Measurements from ENCODE around the gene ENGASE.

The ENGASE gene

GRCh38 chr17:79033741-79034501 lies 40.7 kb upstream of the ENGASE start:
- H3K56ac ChIP-seq (ENCODE audit: low read length) = no peak overlapping the region
- no peaks in the 10 kb centered on the region for H3K36me3 ChIP-seq (ENCODE audit: control insufficient read depth, insufficient read depth, low read length)
- H3K79me2 ChIP-seq (ENCODE audit: control insufficient read depth, insufficient read depth, low read length) = no peaks in the 10 kb centered on the region
- no peak overlapping the region for H2BK15ac ChIP-seq (replicated peaks; ENCODE audit: low read depth)
- no peaks in the 10 kb centered on the region for H3K79me1 ChIP-seq (ENCODE audit: low read length)
- H4K8ac ChIP-seq (ENCODE audit: low read depth, low read length) = no peak overlapping the region
- DNase-seq = no peak
- no peaks in the 10 kb centered on the region for H3K27me3 ChIP-seq (ENCODE audit: insufficient read depth, low read length, poor library complexity)
- H2AK5ac ChIP-seq (ENCODE audit: low read length) = no peak overlapping the region
- H3K23ac ChIP-seq (ENCODE audit: low read length) = no peak overlapping the region
- H3K18ac ChIP-seq (ENCODE audit: low read length) = no peak overlapping the region
- H3K27ac ChIP-seq (ENCODE audit: low read depth, low read length) = no peak overlapping the region
- no peak overlapping the region for H3K4me3 ChIP-seq (ENCODE audit: low read length)
- H4K5ac ChIP-seq (ENCODE audit: low read length) = no peak overlapping the region
- no peaks in the 10 kb centered on the region for H3K4me1 ChIP-seq (ENCODE audit: control insufficient read depth, low read depth, low read length)
- no peak overlapping the region for H2BK120ac ChIP-seq (ENCODE audit: low read depth, low read length)
- no CpG with 5 or more reads among the region's 28 CpGs for WGBS (ENCODE audit: extremely low coverage, insufficient coverage, low lambda C conversion rate)
- no peak overlapping the region for H3K4me2 ChIP-seq (ENCODE audit: low read length)
- H3K4ac ChIP-seq (ENCODE audit: low read depth, low read length) = no peak overlapping the region
- H2BK5ac ChIP-seq (ENCODE audit: low read length) = no peak overlapping the region
- no peak overlapping the region for H3K9ac ChIP-seq (ENCODE audit: low read length)

- Histone ChIP-seq H3K18ac (ENCODE audit: low read length) (no peak overlapping the region), H3K4me3 (ENCODE audit: low read length) (no peak overlapping the region), H3K56ac (ENCODE audit: low read length) (no peak overlapping the region), H3K79me1 (ENCODE audit: low read length) (no peaks in the 10 kb centered on the region), H3K36me3 (ENCODE audit: control insufficient read depth, insufficient read depth, low read length) (no peaks in the 10 kb centered on the region), H3K4me1 (ENCODE audit: control insufficient read depth, low read depth, low read length) (no peaks in the 10 kb centered on the region), H2BK5ac (ENCODE audit: low read length) (no peak overlapping the region), H2BK15ac (replicated peaks; ENCODE audit: low read depth) (no peak overlapping the region), H3K23ac (ENCODE audit: low read length) (no peak overlapping the region), H3K27me3 (ENCODE audit: insufficient read depth, low read length, poor library complexity) (no peaks in the 10 kb centered on the region), H2AK5ac (ENCODE audit: low read length) (no peak overlapping the region), H4K8ac (ENCODE audit: low read depth, low read length) (no peak overlapping the region), H3K27ac (ENCODE audit: low read depth, low read length) (no peak overlapping the region), H3K4ac (ENCODE audit: low read depth, low read length) (no peak overlapping the region), H3K4me2 (ENCODE audit: low read length) (no peak overlapping the region), H3K9ac (ENCODE audit: low read length) (no peak overlapping the region), H3K79me2 (ENCODE audit: control insufficient read depth, insufficient read depth, low read length) (no peaks in the 10 kb centered on the region), H2BK120ac (ENCODE audit: low read depth, low read length) (no peak overlapping the region), H4K5ac (ENCODE audit: low read length) (no peak overlapping the region)
- WGBS (ENCODE audit: extremely low coverage, insufficient coverage, low lambda C conversion rate) = no CpG with 5 or more reads among the region's 8 CpGs
- no peak for DNase-seq
These were observed 39.6 kb upstream of the ENGASE start for GRCh38 chr17:79034931-79035485.

DNA sequence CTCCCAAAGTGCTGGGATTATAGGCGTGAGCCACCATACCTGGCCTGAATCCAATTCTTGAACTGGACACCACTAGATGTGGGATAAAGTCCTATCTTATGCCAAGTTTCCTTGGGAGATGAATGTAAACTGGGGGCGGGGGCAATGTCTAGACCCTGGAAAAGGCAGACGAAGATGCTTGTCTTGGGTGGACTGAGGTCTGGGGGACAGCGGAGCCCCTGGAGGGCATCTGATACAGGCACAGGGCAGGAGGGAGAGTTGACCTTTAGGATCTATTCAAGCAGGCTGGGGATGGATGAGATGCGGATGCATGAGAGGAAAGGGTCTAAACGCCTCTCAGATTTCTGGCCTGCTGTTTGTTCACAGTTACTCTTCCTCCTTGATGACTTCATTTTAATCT lies 38.9 kb upstream of the ENGASE start:
- H2BK15ac ChIP-seq (replicated peaks; ENCODE audit: low read depth) = no peak overlapping the region
- H3K79me1 ChIP-seq (ENCODE audit: low read length) = no peaks in the 10 kb centered on the region
- no peak overlapping the region for H3K4me3 ChIP-seq (ENCODE audit: low read length)
- no peak overlapping the region for H3K4ac ChIP-seq (ENCODE audit: low read depth, low read length)
- no peak overlapping the region for H3K4me2 ChIP-seq (ENCODE audit: low read length)
- no peak for DNase-seq
- H3K79me2 ChIP-seq (ENCODE audit: control insufficient read depth, insufficient read depth, low read length) = no peaks in the 10 kb centered on the region
- no peaks in the 10 kb centered on the region for H3K4me1 ChIP-seq (ENCODE audit: control insufficient read depth, low read depth, low read length)
- no peak overlapping the region for H3K23ac ChIP-seq (ENCODE audit: low read length)
- no peak overlapping the region for H3K56ac ChIP-seq (ENCODE audit: low read length)
- no peak overlapping the region for H3K18ac ChIP-seq (ENCODE audit: low read length)
- no peaks in the 10 kb centered on the region for H3K36me3 ChIP-seq (ENCODE audit: control insufficient read depth, insufficient read depth, low read length)
- H3K9ac ChIP-seq (ENCODE audit: low read length) = no peak overlapping the region
- no peak overlapping the region for H4K5ac ChIP-seq (ENCODE audit: low read length)
- no peak overlapping the region for H2BK120ac ChIP-seq (ENCODE audit: low read depth, low read length)
- H3K27ac ChIP-seq (ENCODE audit: low read depth, low read length) = no peak overlapping the region
- no peak overlapping the region for H2AK5ac ChIP-seq (ENCODE audit: low read length)
- no CpG with 5 or more reads among the region's 6 CpGs for WGBS (ENCODE audit: extremely low coverage, insufficient coverage, low lambda C conversion rate)
- no peaks in the 10 kb centered on the region for H3K27me3 ChIP-seq (ENCODE audit: insufficient read depth, low read length, poor library complexity)
- no peak overlapping the region for H4K8ac ChIP-seq (ENCODE audit: low read depth, low read length)
- H2BK5ac ChIP-seq (ENCODE audit: low read length) = no peak overlapping the region

- H3K56ac ChIP-seq (ENCODE audit: low read length) = no peak overlapping the region
- H3K4me2 ChIP-seq (ENCODE audit: low read length) = no peak overlapping the region
- no peak overlapping the region for H3K4ac ChIP-seq (ENCODE audit: low read depth, low read length)
- no peaks in the 10 kb centered on the region for H3K36me3 ChIP-seq (ENCODE audit: control insufficient read depth, insufficient read depth, low read length)
- H3K18ac ChIP-seq (ENCODE audit: low read length) = no peak overlapping the region
- H3K23ac ChIP-seq (ENCODE audit: low read length) = no peak overlapping the region
- no peak overlapping the region for H3K9ac ChIP-seq (ENCODE audit: low read length)
- WGBS (ENCODE audit: extremely low coverage, insufficient coverage, low lambda C conversion rate) = no CpG with 5 or more reads among the region's 6 CpGs
- H3K4me3 ChIP-seq (ENCODE audit: low read length) = no peak overlapping the region
- H4K8ac ChIP-seq (ENCODE audit: low read depth, low read length) = no peak overlapping the region
- no peak overlapping the region for H3K27ac ChIP-seq (ENCODE audit: low read depth, low read length)
- H4K5ac ChIP-seq (ENCODE audit: low read length) = no peak overlapping the region
- H2AK5ac ChIP-seq (ENCODE audit: low read length) = no peak overlapping the region
- H3K4me1 ChIP-seq (ENCODE audit: control insufficient read depth, low read depth, low read length) = no peaks in the 10 kb centered on the region
- H3K27me3 ChIP-seq (ENCODE audit: insufficient read depth, low read length, poor library complexity) = no peaks in the 10 kb centered on the region
- no peaks in the 10 kb centered on the region for H3K79me2 ChIP-seq (ENCODE audit: control insufficient read depth, insufficient read depth, low read length)
- H3K79me1 ChIP-seq (ENCODE audit: low read length) = no peaks in the 10 kb centered on the region
- H2BK15ac ChIP-seq (replicated peaks; ENCODE audit: low read depth) = no peak overlapping the region
- no peak overlapping the region for H2BK120ac ChIP-seq (ENCODE audit: low read depth, low read length)
- no peak overlapping the region for H2BK5ac ChIP-seq (ENCODE audit: low read length)
- no peak for DNase-seq
These were observed 38.4 kb upstream of the ENGASE start for GRCh38 chr17:79036181-79036580.

DNA sequence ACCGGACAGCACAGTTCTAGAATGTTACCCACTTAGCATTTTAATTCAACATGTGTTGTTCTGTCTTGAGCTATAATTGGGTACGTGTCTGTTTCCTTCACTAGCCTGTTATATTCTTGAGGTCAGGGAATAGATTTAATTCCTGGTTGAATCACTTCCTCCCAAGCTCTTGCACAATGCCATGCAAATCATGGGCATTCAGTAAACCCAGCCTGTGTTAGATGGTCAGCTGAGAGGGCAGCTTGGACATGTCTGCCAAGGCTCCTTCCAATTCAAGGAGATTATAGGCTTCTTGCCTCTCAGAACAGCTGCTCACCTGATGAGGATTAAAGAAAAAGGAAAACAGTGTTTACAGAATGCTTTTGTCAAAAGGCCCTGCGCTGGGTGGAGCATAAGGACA lies 38.0 kb upstream of the ENGASE start:
- Histone ChIP-seq H3K27me3 (ENCODE audit: insufficient read depth, low read length, poor library complexity) (no peaks in the 10 kb centered on the region), H3K4me1 (ENCODE audit: control insufficient read depth, low read depth, low read length) (no peaks in the 10 kb centered on the region), H3K23ac (ENCODE audit: low read length) (no peak overlapping the region), H3K36me3 (ENCODE audit: control insufficient read depth, insufficient read depth, low read length) (no peaks in the 10 kb centered on the region), H2AK5ac (ENCODE audit: low read length) (no peak overlapping the region), H4K8ac (ENCODE audit: low read depth, low read length) (no peak overlapping the region), H3K4me2 (ENCODE audit: low read length) (no peak overlapping the region), H3K79me2 (ENCODE audit: control insufficient read depth, insufficient read depth, low read length) (no peaks in the 10 kb centered on the region), H3K79me1 (ENCODE audit: low read length) (no peaks in the 10 kb centered on the region), H2BK120ac (ENCODE audit: low read depth, low read length) (no peak overlapping the region), H4K5ac (ENCODE audit: low read length) (no peak overlapping the region), H3K9ac (ENCODE audit: low read length) (no peak overlapping the region), H2BK15ac (replicated peaks; ENCODE audit: low read depth) (no peak overlapping the region), H3K4ac (ENCODE audit: low read depth, low read length) (no peak overlapping the region), H3K4me3 (ENCODE audit: low read length) (no peak overlapping the region), H3K56ac (ENCODE audit: low read length) (no peak overlapping the region), H3K27ac (ENCODE audit: low read depth, low read length) (no peak overlapping the region), H3K18ac (ENCODE audit: low read length) (no peak overlapping the region), H2BK5ac (ENCODE audit: low read length) (no peak overlapping the region)
- no peak for DNase-seq
- no CpG with 5 or more reads among the region's 3 CpGs for WGBS (ENCODE audit: extremely low coverage, insufficient coverage, low lambda C conversion rate)

Data from mesendoderm (in vitro differentiated cells).